ENCODE results near the gene CDHR2. TPM values are rescaled to one million over a fixed set of nuclear protein-coding genes. Genes with fewer than 3 reads are reported as not detected.

Gene CDHR2
- total RNA-seq, 2 experiments from 2014 or later: 0.56 to 1.6 TPM

- Mint-ChIP-seq H3K27ac (no peak overlapping the region), H3K4me3 (no peak overlapping the region), H3K4me1 (peaks cover 12% of the 10 kb centered on the region), H3K9me3 (ENCODE audit: low read depth) (no peaks in the 10 kb centered on the region), H3K27me3 (peaks cover 84% of the 10 kb centered on the region), H3K36me3 (no peaks in the 10 kb centered on the region)
- ATAC-seq: peak; percentile 3
- CTCF ChIA-PET: interaction anchor here (0.9 kb wide), 1 partner anchor 46 kb away, joined by 4 read pairs; no protein-coding TSS in a partner anchor
- no peak for DNase-seq
Measured at GRCh38 chr5:176619569-176620332, 70.6 kb downstream of the CDHR2 start.

DNA sequence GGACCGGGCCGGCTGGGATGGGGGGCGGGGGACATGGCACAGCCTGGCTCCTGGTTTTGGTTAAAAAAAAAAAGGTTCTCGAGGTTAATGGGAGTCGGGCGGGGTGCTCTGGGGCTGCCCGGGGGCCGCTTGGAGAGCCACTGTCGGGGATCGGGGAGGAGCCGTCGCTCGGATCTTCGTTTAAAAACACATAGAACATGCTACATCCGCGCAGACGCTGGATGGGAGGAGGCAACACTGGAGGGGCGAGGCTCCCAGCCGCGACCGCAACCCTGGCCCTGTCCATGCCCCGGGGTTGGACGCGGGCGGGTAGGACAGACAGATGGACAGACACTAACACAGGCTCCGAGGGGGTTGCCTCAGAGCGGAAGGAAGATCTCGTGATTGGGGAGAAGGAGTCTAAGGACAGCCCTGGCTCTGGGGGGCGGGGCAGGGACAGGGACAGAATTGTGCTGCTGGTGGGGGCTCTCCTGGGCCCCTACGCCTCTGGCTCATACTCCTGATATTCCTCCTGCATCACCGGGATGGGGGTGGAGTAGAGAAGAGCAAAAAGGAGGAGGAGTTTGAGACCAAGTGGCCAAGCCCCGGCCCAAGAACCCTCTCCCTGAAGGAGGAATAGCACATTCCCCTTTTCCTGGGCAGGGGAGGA, 71.3 kb downstream of the CDHR2 start:
- DNase-seq (no peak), ATAC-seq (no peak)
- H3K27me3 Mint-ChIP-seq: peaks cover 80% of the 10 kb centered on the region
- H3K9me3 Mint-ChIP-seq (ENCODE audit: low read depth): no peaks in the 10 kb centered on the region
- no peaks in the 10 kb centered on the region for H3K36me3 Mint-ChIP-seq
- no peak overlapping the region for H3K27ac Mint-ChIP-seq
- peaks cover 12% of the 10 kb centered on the region for H3K4me1 Mint-ChIP-seq
- CTCF ChIA-PET: interaction anchor here (0.9 to 1.3 kb wide), 2 partner anchors 27 to 47 kb away, joined by 3 to 4 read pairs; partner anchors contain the start of gene TSPAN17
- H3K4me3 Mint-ChIP-seq: peak overlapping the region; percentile 22

DNA sequence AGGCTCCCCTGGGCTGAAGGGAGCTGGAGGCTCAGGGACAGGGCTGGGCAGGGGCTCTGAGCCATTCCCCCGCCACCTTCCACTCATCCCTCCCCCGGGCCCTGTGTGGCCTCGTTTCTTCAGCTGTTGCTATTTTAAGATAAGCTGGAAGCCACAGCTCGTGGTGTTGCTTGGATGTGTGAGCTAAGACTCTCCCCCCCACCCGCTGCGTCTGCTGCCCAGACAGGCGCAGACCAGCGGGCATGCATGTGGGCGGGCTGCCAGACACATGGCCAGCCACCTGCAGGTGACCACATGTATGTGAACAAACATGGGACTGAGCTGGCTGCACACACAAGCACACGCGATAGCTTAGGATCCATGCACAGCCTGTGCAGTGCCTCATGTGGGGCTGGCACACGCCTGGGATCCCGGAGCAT, 72.5 kb downstream of the CDHR2 start:
- ATAC-seq: no peak
- no peaks in the 10 kb centered on the region for H3K36me3 Mint-ChIP-seq
- H3K27me3 Mint-ChIP-seq: peaks cover 74% of the 10 kb centered on the region
- CTCF ChIA-PET: interaction anchor here (1.2 to 1.5 kb wide), 4 partner anchors 25 to 190 kb away, joined by 3 to 6 read pairs (median 4); partner anchors contain the start of gene TSPAN17
- H3K4me3 Mint-ChIP-seq: no peak overlapping the region
- H3K9me3 Mint-ChIP-seq (ENCODE audit: low read depth): no peaks in the 10 kb centered on the region
- H3K27ac Mint-ChIP-seq: no peak overlapping the region
- DNase-seq: no peak
- peaks cover 12% of the 10 kb centered on the region for H3K4me1 Mint-ChIP-seq

GRCh38 chr5:176624142-176624541, 75.0 kb downstream of the CDHR2 start:
- DNase-seq: no peak
- Mint-ChIP-seq H3K27me3 (peaks cover 69% of the 10 kb centered on the region), H3K36me3 (no peaks in the 10 kb centered on the region), H3K4me3 (no peak overlapping the region), H3K4me1 (peaks cover 18% of the 10 kb centered on the region), H3K9me3 (ENCODE audit: low read depth) (no peaks in the 10 kb centered on the region), H3K27ac (no peak overlapping the region)
- ATAC-seq: no peak
- CTCF ChIA-PET: interaction anchor here (0.6 kb wide), 1 partner anchor 206 kb away, joined by 3 read pairs; no protein-coding TSS in a partner anchor

GRCh38 chr5:176624938-176625337, 75.8 kb downstream of the CDHR2 start:
- ATAC-seq (no peak), DNase-seq (no peak)
- Mint-ChIP-seq H3K9me3 (ENCODE audit: low read depth) (no peaks in the 10 kb centered on the region), H3K4me1 (peaks cover 16% of the 10 kb centered on the region), H3K4me3 (no peak overlapping the region), H3K36me3 (no peaks in the 10 kb centered on the region), H3K27me3 (peaks cover 68% of the 10 kb centered on the region), H3K27ac (no peak overlapping the region)
- CTCF ChIA-PET: interaction anchor here (1.0 kb wide), 1 partner anchor 27 kb away, joined by 3 read pairs; no protein-coding TSS in a partner anchor

DNA sequence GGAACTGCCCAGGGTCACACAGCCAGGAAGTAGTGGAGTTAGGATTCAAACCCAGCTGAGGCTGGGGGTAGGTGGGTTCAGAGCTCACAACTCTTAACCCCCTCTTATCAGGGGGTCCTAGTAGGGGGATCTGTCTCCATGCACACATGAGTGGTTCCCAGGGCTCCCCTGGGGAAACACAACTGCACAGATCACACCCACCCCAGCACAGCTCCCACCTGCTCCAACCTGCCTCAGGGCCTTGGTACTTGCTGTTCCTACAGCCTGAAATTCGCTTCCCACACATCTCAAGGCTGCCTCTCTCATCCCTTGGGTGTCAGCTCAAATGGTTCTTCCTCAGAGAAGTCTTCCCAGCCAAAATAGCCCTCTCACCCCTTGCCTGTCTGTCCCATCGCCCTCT, 76.4 kb downstream of the CDHR2 start:
- CTCF ChIA-PET: interaction anchor here (1.0 kb wide), 1 partner anchor 28 kb away, joined by 3 read pairs; no protein-coding TSS in a partner anchor
- no peaks in the 10 kb centered on the region for H3K36me3 Mint-ChIP-seq
- ATAC-seq (no peak), DNase-seq (no peak)
- peaks cover 65% of the 10 kb centered on the region for H3K27me3 Mint-ChIP-seq
- H3K27ac Mint-ChIP-seq: no peak overlapping the region
- peaks cover 11% of the 10 kb centered on the region for H3K4me1 Mint-ChIP-seq
- H3K4me3 Mint-ChIP-seq: no peak overlapping the region
- no peaks in the 10 kb centered on the region for H3K9me3 Mint-ChIP-seq (ENCODE audit: low read depth)

DNA sequence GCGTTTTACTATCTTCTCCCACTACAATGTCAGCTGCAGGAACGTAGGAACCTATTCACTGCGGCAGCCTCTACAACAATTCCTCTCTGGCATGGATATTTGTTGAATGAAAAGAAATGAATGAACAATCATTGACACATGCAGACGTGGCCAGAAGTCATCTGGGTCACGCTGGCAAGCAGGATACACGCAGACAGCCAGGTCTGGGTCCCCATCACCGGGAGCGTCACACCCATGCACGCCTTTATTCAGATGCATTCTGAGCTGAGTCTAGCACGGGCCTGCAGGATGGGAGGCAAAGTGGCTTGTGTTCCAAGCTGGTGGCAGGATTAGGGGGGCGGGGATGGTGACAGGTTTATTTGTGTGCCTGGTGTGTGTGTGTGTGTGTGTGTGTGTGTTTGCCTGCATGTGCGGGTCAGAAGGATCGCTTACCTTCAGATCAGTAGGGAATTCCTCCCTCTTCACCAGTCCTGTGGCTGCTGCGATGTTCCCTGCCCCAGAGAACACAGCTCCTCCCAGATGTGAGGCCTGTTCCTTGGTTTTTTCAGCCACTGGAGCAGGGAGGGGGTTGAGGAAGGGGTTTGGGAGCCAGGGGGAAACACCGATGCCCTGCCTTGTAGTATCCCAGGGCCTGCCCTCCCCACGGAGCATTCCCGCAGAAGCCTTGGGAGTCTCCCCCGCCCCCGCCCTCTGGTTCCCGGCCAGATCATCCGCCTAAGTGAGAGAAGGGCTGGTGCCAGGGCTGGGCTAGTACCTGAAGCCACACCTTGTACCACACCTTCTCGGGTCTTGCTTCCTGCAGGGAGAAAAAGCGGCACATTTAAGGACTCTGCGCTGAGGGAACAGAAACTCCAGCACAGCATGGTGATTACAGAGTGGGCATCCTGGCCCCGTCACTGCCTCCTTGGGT, 77.1 kb downstream of the CDHR2 start:
- CTCF ChIA-PET: no interaction called here
- no peak overlapping the region for H3K4me3 Mint-ChIP-seq
- no peak overlapping the region for H3K27ac Mint-ChIP-seq
- H3K4me1 Mint-ChIP-seq: peaks cover 14% of the 10 kb centered on the region
- no peak for ATAC-seq
- H3K27me3 Mint-ChIP-seq: peaks cover 65% of the 10 kb centered on the region
- no peaks in the 10 kb centered on the region for H3K36me3 Mint-ChIP-seq
- no peaks in the 10 kb centered on the region for H3K9me3 Mint-ChIP-seq (ENCODE audit: low read depth)
- DNase-seq: no peak

DNA sequence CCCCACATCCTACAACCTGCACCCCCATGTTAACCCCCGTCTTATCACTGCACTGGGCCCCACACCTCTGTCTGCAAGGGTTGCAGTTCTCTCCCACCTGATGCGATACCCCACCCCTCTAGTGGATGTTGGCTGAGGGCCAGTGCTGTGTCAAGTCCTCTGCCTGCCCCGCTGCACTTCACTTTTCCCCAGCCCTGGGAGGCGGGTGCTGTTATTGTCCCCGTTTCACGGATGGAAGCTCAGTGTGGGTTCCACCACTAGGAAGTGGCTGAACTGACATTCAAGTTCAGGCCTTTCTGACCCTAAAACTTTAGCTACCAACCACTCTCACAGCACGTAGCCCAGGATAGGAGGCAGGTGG, 77.7 kb downstream of the CDHR2 start:
- ATAC-seq (no peak), DNase-seq (no peak)
- no peak overlapping the region for H3K4me3 Mint-ChIP-seq
- CTCF ChIA-PET: no interaction called here
- no peaks in the 10 kb centered on the region for H3K9me3 Mint-ChIP-seq (ENCODE audit: low read depth)
- no peaks in the 10 kb centered on the region for H3K36me3 Mint-ChIP-seq
- H3K27me3 Mint-ChIP-seq: peaks cover 65% of the 10 kb centered on the region
- no peak overlapping the region for H3K27ac Mint-ChIP-seq
- peaks cover 14% of the 10 kb centered on the region for H3K4me1 Mint-ChIP-seq

DNA sequence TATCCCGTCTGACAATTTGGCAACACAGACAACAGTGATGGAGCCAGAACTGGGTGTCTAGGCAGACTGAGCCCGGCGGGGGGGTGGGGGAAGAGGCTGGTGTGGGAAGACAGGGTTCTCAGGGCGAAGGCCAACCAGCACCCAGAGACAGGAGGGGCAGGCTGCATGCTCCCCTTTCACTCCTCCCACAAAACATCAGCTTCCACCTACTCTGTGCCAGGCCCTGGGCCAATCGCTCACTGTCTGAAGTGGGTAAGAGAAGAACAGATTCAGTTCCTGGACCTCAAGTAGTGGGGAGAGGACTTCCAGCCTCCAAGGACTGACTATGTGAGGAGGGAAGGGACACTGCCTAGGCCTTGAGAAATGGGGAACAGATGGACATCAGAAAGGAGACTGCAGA, 78.4 kb downstream of the CDHR2 start:
- no peaks in the 10 kb centered on the region for H3K9me3 Mint-ChIP-seq (ENCODE audit: low read depth)
- H3K27ac Mint-ChIP-seq: no peak overlapping the region
- DNase-seq (no peak), ATAC-seq (no peak)
- peaks cover 68% of the 10 kb centered on the region for H3K27me3 Mint-ChIP-seq
- H3K36me3 Mint-ChIP-seq: no peaks in the 10 kb centered on the region
- CTCF ChIA-PET: no interaction called here
- H3K4me1 Mint-ChIP-seq: peaks cover 14% of the 10 kb centered on the region
- no peak overlapping the region for H3K4me3 Mint-ChIP-seq

GRCh38 chr5:176628406-176629228, 79.5 kb downstream of the CDHR2 start:
- H3K4me1 Mint-ChIP-seq: peaks cover 14% of the 10 kb centered on the region
- ATAC-seq (no peak), DNase-seq (no peak)
- H3K4me3 Mint-ChIP-seq: no peak overlapping the region
- CTCF ChIA-PET: interaction anchor here (1.8 kb wide), 1 partner anchor 212 kb away, joined by 5 read pairs; the partner anchor contains the start of gene CLTB
- H3K27me3 Mint-ChIP-seq: peaks cover 71% of the 10 kb centered on the region
- H3K27ac Mint-ChIP-seq: no peak overlapping the region
- no peaks in the 10 kb centered on the region for H3K36me3 Mint-ChIP-seq
- H3K9me3 Mint-ChIP-seq (ENCODE audit: low read depth): no peaks in the 10 kb centered on the region

GRCh38 chr5:176629317-176629852, 80.2 kb downstream of the CDHR2 start:
- H3K27me3 Mint-ChIP-seq: peaks cover 71% of the 10 kb centered on the region
- H3K9me3 Mint-ChIP-seq (ENCODE audit: low read depth): no peaks in the 10 kb centered on the region
- H3K4me3 Mint-ChIP-seq: no peak overlapping the region
- DNase-seq: no peak
- peaks cover 16% of the 10 kb centered on the region for H3K4me1 Mint-ChIP-seq
- CTCF ChIA-PET: interaction anchor here (0.6 to 1.9 kb wide), 3 partner anchors 31 to 213 kb away, joined by 3 to 8 read pairs (median 5); partner anchors contain the start of gene CLTB
- H3K27ac Mint-ChIP-seq: no peak overlapping the region
- no peaks in the 10 kb centered on the region for H3K36me3 Mint-ChIP-seq
- no peak for ATAC-seq
